Activated CD4-positive, CD25-positive, alpha-beta regulatory T cell (primary cell): ENCODE results near the gene CPT1B.
A peak's percentile ranks its signal among the peaks of the same experiment; 100 is the strongest.

Source experiments
- DNase-seq, 4 experiments: peaks; one replicate each; lab custom pipeline; 2025; lab: John Stamatoyannopoulos, UW

The CPT1B gene

DNA sequence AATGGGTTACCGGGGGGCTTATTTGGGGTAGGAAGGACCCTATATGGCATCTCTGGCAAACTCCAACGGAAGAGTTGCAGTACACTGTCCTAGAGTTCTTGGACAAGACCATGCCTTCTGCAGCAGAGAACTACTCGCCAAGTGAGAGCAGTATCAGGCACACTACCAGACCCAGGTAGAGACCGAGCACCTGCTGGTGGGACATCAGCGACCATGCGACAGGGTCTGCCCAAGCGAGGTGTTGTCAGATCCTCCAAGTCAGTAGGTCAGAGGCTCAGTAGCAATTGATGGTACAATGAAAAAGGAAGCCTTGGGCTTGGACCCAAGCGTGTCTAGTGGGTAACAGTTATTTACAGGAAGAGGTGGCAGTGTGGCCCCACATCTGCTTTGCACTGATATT, 7.6 kb upstream of the CPT1B start:
- no peak for DNase-seq

DNA sequence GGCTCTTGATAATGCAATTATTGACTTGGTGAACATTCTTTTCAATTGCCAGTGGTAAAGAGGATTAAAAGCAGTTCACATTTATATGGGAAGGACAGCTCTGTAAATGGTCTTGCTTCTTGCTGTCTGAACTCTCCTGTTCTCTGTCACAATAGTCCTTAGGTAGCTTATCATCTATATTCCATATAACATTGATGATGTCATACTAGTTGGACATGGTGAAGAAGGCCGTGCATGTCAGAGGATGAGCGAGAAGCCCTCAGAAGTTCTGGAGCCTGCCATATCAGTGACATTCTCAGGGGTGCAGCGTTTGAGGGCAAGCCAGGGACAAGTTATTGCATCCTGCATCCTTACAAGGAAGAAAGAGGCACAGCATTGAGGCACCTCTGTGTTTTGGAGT, 7.0 kb upstream of the CPT1B start:
- no peak for DNase-seq

DNA sequence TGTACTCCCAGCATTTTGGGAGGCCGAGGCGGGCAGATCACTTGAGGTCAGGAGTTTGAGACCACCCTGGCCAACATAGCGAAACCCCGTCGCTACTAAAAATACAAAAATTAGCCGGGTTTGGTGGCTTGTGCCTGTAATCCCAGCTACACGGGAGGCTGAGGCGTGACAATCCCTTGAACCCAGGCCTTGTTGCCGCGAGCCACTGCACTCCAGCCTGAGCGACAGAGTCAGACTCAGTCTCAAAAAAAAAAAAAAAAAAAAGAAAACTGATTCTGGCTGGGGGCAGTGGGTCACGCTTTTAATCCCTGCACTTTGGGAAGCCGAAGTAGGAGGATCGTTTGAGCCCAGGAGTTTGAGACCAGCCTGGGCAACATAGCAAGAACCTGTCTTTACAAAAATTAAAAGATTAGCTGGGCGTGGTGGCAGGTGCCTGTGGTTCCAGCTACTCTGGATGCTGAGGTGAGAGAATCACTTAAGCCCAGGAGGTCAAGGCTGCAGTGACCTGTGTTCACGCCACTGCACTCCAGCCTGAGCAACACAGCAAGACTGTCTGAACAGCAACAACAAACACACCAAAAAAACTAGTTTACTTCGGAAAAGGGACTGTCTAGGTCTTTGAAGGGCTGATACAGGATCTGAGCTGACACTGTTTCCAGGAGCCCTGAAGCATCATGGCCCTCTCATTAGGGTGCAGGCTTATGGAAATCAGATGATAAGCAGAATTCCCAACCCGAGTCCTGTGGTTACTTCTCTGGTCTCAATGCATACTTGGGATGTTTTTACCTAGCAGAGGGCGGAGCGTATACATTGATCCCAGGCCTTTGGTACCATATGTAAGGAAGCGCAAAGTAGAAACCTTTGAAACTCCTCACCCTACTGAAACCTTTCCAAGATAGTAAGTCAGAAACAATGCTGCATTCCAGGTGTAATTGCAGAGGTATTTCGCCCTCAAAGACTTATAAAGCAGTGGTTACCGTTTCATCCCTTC, 6.2 kb upstream of the CPT1B start:
- no peak for DNase-seq

DNA sequence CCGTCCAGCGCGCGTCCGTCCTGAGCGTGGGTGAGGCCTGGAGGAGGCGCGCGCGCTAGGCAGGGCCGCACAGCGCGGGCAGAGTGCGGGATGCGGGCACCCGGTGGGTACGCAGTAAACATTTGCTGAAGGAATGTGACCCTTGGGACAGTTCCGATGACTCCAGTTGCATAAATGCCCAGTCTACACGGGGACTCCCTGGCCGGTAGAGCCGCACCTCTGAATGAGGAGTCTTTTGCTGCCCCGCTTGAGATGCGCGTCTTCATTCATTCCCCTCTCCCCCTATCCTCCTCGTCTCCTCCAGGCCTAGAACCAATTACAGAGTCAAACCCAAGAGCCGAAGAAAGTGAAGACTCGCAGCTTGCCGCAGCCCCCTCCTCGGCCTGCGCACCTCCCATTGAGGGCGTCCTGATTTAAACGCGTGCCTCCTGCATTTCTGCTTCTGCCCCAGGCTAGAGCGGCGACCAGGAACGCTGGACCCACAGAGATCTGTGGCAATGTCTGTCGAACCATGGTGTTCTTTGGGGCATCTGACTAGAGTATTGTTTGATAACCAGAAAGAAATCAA, 5.2 kb upstream of the CPT1B start:
- DNase-seq, result no peak

DNA sequence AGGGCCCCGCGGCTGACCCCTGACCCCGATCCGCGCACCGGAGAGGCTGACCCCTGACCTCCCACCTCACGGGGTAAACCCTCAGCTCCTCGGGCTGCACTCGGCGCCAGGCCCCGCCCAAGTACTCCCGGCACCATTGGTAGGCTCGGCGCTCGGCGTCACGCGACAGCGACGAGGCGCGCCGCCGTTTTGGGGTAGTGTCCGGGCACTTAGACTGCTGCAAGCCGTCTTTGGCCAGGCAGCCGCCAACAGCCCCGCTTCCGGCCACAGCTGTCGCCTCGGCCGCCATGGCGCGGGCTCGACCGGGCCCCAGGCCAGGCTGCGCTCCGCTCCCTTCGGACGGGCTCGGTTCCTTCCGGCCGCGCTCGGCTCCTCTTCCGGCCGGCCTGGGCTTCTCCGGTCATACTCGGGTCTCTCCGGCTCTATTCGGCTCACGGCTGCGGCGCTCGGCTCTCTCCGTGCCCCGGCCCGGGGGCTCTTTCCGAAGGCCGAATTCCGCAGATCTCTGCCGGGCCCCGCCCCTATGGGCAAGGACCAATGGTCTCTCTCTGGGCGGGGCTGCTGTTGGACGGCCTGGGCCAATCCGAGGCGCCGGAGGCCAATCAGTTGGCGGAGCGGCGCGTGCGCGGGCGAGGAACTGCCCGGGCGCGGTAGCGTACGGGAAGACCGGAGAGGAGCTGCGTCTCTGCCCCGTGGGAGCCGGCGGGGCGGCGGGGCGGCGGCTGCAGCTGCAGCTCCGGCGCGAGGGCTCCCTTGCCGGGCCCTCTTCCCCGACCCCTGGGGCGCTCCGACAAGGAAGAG, 4.5 kb upstream of the CPT1B start, which contains the start of gene CHKB:
Gene CHKB (minus strand): TSS at position 357 of the 801 bp plus-strand sequence. CDS start 68 bp downstream, at position 289.
- DNase-seq, result peak; percentile 94 to 99 (median 96)

DNA sequence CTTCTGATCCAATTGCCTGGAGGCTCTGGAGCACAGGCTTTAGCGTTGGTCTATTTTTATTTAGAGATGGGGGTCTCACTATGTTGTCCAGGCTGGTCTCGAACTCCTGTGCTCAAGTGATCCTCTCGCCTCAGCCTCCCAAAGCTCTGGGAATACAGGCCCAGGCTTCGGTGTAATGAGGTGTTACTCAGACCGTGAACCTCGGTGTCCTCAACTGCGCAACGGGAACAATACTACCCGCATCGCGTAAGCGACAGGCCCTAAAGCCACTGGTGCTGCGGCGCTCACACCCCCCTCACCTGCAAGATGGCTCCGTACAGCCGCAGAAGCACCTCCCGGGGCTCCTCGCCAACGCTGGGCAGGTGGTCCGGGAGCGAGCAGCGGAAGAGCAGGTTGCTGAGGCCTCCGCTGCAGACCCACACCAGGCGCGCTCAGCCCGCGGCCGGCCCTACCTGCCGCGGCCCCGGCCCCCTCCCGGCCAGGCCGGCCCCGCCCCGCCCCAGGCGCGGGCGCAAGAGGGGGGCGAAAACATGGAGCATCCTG, 3.8 kb upstream of the CPT1B start:
- DNase-seq, result no peak

DNA sequence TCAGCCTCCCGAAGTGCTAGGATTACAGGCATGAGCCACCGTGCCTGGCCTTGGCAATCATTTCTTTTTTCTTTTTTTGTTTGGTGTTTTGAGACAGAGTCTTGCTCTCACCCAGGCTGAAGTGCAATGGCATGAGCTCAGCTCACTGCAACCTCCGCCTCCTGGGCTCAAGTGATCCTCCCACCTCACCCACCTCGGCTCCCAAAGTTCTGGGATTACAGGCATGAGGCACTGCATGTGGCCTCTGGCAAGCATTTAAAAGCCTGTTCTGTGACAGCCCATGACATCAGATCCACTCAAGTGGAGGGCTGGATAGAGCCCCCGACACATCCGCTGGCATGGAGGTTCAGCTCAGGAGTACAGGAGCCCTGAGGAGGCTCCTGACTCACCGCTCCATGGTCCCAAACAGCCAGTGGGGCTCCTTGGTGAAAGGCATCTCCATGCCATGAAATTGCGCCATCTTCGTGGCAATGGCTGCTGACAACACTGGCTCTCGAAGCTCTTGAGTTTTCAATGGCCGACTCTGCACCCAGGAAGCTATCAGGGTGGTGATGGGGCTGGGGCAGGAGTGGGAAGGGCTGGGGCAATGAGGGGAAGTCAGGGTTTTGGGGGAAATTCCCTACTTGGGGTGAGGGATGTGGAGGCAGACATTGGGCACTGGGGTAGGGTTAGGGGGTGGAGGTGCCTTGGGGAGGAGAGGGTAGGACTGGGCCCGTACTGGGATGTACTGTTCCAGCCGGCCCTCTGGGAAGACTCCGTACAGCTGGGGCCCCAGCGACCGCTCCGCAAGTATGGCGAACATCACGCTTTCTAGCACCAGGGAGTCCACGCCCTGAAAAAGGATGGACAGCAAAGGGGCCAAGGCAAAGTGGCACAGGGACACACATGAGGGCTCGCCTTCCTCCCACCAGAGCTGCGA, 3.1 kb upstream of the CPT1B start:
- no peak for DNase-seq

DNA sequence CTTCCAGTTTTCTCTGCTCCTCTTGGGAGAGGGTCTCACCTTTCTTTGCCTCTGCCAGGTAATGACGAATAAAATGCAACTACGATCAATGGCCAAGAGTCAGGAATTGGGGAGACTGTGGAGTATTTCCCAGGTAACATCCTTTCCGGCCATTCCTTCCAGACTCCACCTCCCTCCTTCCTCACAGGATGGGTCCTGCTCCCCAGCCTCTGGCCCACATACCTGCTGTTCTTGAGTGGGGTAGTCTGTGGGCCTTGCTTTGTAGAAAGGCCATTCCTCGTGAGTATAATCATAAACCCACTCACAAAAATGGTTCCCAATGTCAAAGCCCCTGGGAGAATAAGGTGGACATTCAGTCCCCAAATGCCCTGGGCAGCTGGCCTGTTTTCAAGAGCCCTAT, 1.5 kb upstream of the CPT1B start:
- DNase-seq, result no peak

DNA sequence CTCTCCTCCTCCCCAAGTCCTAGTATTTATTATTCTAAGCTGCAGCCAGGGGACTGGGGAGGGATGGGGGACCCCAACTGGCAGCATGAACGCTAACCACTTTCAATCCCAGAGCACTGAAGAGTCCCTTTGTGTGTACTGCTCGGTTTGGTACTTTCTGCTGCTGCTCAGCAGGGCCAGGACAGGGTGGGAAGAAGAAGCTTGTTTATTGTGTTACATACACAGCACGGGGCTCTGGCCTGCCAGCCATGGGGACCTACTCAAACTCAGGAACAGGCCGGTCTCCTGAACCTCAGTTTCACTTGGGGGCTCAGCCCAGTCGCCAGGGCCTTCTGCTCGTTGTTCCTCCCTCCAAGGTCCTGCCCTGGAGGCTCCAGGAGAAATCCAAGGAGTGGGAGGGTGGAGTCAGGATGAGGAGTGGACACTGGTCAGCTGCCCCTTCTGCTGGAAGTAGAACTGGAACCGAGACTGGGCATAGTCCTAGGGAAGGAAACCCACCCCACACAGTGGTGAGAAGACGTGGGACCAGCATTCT, 616 bp upstream of the CPT1B start:
- DNase-seq, result no peak

DNA sequence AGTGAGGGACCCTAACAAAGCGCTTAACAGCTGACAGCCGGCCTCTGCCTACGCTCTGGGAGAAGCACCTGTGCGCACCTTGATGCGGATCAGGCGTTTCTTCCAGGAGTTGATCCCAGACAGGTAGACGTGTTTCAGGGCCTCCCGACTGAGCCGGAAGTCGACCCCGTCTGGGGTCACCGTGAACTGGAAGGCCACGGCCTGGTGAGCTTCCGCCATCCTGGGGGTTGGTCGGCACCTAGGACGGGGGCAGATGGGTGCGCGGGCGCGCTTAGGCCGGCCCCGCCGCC, 585 bp downstream of the CPT1B start:
- DNase-seq, result no peak

DNA sequence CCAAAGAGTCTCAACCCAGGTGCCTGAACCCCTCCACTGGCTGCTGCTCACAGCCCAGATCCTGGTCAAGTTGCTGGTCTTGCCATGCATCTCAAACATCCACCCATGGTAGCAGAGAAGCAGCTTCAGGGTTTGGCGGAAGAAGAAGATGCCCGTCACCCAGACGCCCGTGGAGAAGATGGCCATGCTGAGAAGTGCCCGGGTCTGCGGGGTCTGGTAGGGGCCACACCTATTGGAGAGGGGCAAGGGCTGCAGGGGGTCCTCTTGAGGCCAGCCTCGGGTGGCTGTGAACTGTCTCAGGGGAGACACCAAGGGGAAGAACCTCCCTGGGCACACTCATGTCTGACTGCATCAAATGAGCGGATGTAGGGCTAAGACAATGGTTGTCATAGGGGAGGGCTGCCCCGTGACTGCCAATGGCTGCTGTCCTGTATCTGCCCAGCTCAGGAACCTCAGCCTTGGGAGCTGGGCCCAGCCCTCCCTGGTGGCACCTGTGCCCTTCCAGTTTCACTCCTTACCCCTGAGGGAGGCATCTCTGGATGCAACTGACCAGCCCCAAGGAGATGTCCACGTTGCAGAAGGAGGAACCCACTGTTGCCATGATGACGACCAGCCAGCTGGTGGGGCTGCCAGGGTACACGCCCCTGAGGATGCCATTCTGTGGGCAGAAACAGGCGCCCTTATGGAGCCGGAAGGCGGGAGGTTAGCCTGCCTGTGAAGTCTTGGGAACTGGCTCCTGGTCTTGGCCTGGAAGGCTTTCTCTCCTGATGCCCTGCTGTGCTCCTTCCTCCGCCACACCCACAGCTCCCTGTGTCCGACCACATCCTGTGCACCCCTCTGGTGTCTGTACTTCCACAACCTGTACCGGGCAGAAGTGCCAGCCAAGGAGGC, 1.2 kb downstream of the CPT1B start:
- no peak for DNase-seq

DNA sequence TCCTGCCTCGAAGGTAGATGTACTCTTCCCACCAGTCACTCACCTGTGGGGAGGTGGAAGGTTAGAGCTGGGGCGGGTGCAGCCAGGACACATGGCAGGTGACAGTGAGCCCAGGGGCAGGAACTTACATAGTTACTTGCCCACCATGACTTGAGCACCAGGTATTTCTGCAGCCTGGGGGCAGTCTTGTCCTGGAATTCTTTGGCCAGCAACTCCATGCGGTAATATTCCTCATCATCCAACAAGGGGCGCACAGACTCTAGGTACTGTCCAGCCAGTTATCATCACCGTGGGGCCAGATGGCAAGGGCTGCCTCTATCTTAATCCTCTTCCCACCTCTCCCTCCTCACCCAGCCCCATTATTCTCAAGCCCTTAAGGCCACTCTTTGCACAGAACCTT, 2.2 kb downstream of the CPT1B start:
- no peak for DNase-seq

DNA sequence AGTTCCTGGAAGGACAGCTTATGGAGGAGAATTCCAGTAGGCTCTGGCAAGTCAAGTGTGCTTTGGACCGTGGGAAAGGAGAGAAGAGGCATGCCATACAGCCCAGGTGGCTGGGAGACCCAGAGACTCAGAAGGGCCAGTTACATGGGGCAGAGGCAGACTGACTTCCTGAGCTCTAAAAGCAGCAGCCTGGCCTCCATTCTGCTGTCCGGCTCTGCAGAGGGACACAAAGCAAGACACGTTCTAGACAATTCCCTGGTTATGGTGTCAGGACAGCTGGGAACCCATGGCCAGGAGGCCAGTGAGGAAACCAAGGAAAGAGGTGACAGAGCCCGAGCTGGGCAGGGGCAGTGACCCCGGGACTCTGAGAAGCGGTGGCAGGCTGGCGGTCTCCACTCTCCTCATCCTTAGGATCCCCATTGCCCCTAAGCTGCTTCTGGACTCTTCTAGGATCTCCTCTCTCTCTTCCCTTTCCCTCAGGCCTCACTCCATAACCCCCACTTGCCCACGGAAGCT, 2.7 kb downstream of the CPT1B start:
- no peak for DNase-seq

DNA sequence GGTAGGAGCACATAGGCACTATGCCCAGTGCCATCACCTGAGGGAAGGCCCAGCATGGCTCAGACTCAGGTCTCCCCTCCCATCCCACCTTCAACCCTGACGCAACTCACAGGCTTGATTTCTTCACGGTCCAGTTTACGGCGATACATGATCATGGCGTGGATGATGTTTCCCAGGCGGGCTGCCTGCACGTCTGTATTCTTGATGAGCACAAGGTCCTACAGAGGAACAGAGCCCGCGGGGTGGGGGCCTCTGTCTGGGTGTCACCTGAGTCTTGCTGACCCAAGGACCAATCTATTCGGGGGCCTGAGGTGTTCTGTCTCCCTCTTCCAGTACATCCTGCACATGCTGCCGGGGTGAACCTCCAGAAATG, 3.9 kb downstream of the CPT1B start:
- no peak for DNase-seq

DNA sequence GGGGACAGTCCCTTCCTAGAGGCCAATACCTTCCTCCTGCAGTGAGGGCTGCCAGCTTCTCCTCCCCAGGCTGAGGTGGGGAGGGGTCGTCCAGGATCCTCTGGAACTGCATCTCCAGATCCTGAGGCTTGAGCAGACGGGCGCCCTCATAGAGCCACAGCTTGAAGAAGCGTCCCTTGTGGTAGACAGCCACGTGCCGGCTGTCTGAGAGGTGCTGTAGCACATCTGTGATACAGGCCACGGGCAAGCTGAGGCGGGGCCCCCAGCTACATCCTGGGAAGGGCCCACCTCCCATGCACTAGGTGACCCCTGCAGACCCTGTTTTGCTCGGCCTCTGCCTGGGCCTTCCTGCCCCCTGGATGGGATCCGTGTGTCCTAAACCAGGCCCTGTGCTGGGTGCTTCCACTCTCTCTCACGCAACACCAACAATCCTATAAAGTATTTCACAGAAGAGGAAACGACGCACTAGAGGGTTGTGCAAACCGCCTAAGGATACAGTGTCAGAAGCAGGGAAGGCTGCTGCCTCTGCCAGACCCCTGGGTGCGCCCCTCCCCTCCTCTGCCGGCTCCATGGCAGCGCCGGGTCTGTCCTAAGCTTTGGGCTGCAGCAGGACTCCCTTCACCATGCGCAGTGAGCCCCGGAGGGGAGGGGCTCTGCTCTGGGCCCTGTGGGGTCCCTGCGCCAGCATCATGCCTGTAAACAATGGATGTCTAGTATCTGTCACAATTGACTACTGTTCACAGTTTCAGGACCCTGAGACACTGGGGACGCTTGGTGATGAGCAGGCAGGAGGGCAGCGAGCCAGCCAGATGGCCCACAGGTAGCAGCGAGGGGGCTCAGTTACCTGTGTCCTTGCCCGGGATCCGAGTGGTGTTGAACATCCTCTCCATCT, 4.5 kb downstream of the CPT1B start:
- DNase-seq, result no peak

DNA sequence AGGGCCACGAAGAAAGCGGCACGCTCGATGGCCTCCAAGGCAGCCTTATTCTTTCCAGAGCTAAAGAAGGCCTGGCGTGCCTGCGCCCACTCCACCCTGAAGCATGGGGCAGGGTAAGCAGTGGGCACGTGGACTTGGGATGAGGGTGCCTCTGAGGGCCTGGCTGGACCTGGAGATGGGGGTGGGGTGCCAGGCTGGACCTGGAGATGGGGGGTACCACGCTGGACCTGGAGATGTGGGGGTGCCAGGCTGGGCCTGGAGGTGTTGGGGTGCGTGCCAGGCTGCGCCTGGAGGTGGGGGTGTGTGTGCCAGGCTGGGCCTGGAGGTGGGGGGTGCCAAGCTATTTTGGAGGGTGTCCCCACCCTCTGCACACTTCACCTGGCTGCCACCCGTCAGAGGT, 5.3 kb downstream of the CPT1B start:
- no peak for DNase-seq

DNA sequence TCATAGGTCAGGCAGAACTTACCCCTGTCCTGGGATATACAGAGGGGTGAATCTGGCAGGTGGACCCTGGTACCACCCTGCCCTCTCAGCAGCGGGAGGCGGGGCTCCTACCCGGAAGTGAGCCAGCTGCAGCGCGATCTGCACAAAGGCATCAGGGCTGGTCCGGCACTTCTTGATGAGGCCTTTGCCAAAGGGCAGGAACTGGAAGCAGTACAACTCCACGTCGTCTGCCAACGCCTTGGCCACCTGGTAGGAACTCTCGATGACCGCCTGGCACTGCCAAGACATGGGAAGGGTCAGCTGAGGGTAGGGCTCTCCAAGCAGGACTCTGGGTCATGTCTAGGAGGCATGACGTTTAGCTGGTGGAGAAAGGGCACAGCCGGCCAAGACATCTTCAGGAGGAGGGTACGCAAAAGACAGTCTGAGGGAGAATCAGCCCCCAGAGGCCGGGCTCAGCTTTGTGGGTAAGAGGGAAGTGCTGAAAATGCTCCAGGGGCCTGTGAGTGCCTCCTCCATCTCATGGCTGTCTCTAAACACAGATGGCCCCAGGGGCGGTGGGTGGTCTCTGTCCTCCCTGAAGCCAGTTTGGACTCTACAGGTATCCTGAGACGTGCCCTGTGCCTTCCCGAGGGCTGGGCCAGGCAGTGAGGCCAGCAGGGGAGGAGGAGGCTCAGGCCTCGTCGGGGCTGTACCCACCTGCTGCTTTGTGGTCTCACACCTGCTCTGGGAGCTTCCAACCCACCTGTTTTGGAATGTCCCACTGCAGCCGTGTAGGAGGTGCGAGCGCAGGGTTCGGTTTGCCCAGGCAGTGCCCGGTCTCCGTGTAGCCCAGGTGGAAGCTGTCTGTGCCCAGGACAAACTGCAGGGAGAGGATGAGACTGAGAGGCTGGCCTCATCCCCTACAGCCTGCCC, 6.7 kb downstream of the CPT1B start:
- no peak for DNase-seq

DNA sequence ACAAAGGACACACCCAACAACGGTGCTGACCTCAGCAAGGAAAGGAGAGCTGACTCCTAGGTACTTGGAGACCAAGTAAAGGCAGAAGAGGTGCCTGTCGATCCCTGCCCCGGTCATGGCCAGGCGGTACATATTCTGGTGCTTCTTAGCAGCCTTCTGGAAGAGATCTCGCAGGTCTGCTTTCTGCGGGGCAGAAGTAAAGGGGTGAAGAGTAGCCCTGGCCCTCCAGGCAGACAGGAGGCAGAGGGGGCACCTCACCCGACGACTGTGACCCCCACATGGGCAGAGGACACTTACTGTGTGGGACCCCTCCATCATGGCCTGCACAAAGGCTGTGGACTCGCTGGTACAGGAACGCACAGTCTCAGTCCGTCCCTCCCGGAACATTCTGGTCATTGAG, 7.4 kb downstream of the CPT1B start:
- DNase-seq, result no peak
